ENCODE data around the gene CBX7. TPM values are rescaled to one million over a fixed set of nuclear protein-coding genes. Genes with fewer than 3 reads are reported as not detected.

Gene CBX7
- 100 to 1,000 TPM; 170 to 174 TPM for total RNA-seq

GRCh38 chr22:39152511-39153219 lies at the start of gene CBX7:
Gene CBX7, minus strand, starts transcription at chr22:39152680. Its CDS starts 236 bp downstream, at chr22:39152444.
- Histone ChIP-seq H3K27me3 (replicated peaks; ENCODE audit: insufficient read depth) (no peaks in the 10 kb centered on the region), H3K4me3 (peak within 1 kb of the TSS; percentile 99), H3K36me3 (peaks cover 5% of the 10 kb centered on the region), H3K4me1 (ENCODE audit: control insufficient read depth in 1 of 2, low read depth in 2 of 2) (peaks cover 24 to 49% of the 10 kb centered on the region in 2 donors), H3K27ac (peak within 1 kb of the TSS; percentile 91 to 97), H3K9me3 (no peaks in the 10 kb centered on the region)
- peak; percentile 90 for DNase-seq (ENCODE audit: low spot score)
- peak; percentile 85 for ATAC-seq (ENCODE audit: insufficient number of reproducible peaks, low FRiP score, low read depth)
- TF ChIP-seq CTCF (IDR thresholded peaks at IDR 0.05): no peak

GRCh38 chr22:39197578-39197977 lies 45.1 kb upstream of the CBX7 start:
- DNase-seq (ENCODE audit: low spot score) (no peak), ATAC-seq (ENCODE audit: insufficient number of reproducible peaks, low FRiP score, low read depth) (no peak)
- peaks cover 4% of the 10 kb centered on the region for H3K9me3 ChIP-seq
- no peak overlapping the region for H3K4me3 ChIP-seq
- no peaks in the 10 kb centered on the region for H3K27me3 ChIP-seq (replicated peaks; ENCODE audit: insufficient read depth)
- H3K4me1 ChIP-seq (ENCODE audit: control insufficient read depth in 1 of 2, low read depth in 2 of 2): no peaks in the 10 kb centered on the region
- no peak overlapping the region for H3K27ac ChIP-seq
- H3K36me3 ChIP-seq: no peaks in the 10 kb centered on the region
- TF ChIP-seq CTCF (IDR thresholded peaks at IDR 0.05): no peak

- Histone ChIP-seq H3K9me3 (peaks cover 4% of the 10 kb centered on the region), H3K27me3 (replicated peaks; ENCODE audit: insufficient read depth) (no peaks in the 10 kb centered on the region), H3K27ac (no peak overlapping the region), H3K36me3 (no peaks in the 10 kb centered on the region), H3K4me1 (ENCODE audit: control insufficient read depth in 1 of 2, low read depth in 2 of 2) (no peaks in the 10 kb centered on the region), H3K4me3 (no peak overlapping the region)
- TF ChIP-seq CTCF (IDR thresholded peaks at IDR 0.05): no peak
- DNase-seq (ENCODE audit: low spot score) (no peak), ATAC-seq (ENCODE audit: insufficient number of reproducible peaks, low FRiP score, low read depth) (no peak)
Observed at GRCh38 chr22:39194098-39194497, 41.6 kb upstream of the CBX7 start.

- Histone ChIP-seq H3K9me3 (no peaks in the 10 kb centered on the region), H3K4me3 (no peak overlapping the region), H3K36me3 (no peaks in the 10 kb centered on the region), H3K27me3 (replicated peaks; ENCODE audit: insufficient read depth) (no peaks in the 10 kb centered on the region), H3K27ac (no peak overlapping the region), H3K4me1 (ENCODE audit: control insufficient read depth in 1 of 2, low read depth in 2 of 2) (no peaks in the 10 kb centered on the region)
- no peak for TF ChIP-seq CTCF (IDR thresholded peaks at IDR 0.05)
- ATAC-seq (ENCODE audit: insufficient number of reproducible peaks, low FRiP score, low read depth): no peak
- no peak for DNase-seq (ENCODE audit: low spot score)
Observed at GRCh38 chr22:39188809-39189208, 36.3 kb upstream of the CBX7 start.

GRCh38 chr22:39185601-39186012 lies 33.1 kb upstream of the CBX7 start:
- no peak overlapping the region for H3K4me3 ChIP-seq
- TF ChIP-seq CTCF (IDR thresholded peaks at IDR 0.05): no peak
- H3K27ac ChIP-seq: no peak overlapping the region
- no peaks in the 10 kb centered on the region for H3K36me3 ChIP-seq
- no peaks in the 10 kb centered on the region for H3K9me3 ChIP-seq
- DNase-seq (ENCODE audit: low spot score) (no peak), ATAC-seq (ENCODE audit: insufficient number of reproducible peaks, low FRiP score, low read depth) (no peak)
- H3K27me3 ChIP-seq (replicated peaks; ENCODE audit: insufficient read depth): no peaks in the 10 kb centered on the region
- H3K4me1 ChIP-seq (ENCODE audit: control insufficient read depth in 1 of 2, low read depth in 2 of 2): no peaks in the 10 kb centered on the region

Data from thoracic aorta (tissue), 2 donors.